ENCODE results near the gene GPA33. TPM values are rescaled to one million over a fixed set of nuclear protein-coding genes. Genes with fewer than 3 reads are reported as not detected.

The GPA33 gene
- total RNA-seq, 1 donor from 2014 or later: 3.9 TPM

DNA sequence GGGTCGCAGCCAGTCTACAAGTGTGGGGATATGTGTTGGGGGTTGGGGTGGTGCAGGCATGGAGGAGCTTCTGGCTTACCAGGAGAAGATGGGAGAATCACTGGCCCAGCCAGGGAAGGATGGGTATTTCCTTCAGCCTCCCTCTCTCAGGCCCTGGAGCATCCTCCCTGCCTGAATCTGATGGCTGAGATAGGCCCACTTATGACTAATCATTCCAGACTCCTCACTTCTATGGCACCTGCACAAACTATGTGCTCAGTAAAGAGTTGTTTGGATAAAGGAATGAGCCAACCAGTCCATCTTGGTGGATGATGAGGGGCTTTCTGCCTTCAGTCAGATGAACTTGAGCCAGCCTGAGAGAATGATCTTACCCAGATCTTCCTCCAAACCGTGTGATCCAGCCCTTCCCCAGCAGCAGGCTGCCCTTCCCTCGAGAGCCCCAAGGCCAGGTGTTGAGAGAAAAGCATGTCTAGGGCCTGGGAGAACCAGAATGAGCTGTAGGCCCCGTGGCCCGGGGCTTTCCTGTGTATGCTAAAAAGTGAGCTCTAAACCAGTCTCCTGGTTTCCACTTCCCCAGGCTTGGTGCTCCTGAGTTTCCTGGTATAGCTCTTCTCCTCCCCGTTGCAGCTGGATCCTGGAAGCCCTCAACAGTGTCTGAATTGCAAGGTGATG, 1.3 kb downstream of the GPA33 start:
- intact Hi-C loops (cut with micrococcal nuclease): no loop called here

DNA sequence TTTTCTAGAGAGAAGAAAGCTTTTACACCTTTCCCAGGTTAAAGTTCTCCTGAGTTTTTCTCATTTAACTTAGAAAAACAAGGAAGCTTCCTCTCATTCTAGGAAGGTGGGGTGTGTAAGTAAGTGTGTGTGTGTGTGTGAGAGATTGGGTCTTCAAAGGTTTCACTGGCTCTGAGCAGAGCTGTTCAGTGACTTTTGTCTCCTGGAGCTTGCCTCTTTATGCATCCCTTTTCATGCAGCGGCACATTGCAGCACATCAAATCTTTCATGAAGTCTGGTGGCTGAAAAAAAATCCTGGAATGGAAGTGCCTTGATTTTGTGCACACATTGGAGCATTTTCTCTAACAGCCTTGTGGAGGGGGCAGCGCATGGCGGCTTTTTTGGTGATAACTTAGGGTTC, 3.4 kb downstream of the GPA33 start:
- intact Hi-C loops (cut with micrococcal nuclease): no loop called here

DNA sequence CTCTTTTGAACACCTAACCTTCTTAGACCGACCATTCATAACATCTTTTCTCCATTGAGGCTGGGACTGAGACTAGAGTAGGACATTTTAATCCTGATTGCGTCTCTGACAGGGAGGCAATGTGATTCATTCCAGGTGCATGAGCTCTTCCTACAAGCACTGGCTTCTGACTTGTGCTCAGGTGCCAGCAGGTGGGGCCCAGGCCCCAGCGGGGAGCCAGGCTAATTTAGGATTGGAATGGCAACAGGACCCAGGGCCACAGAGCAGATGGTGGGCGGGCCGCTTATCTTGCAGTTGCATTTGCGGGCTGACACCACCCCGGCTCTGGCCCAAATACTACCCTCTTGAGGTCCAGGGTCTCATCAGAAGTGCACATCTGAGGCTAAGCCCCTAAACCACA, 4.1 kb downstream of the GPA33 start:
- intact Hi-C loops (cut with micrococcal nuclease): no loop called here

DNA sequence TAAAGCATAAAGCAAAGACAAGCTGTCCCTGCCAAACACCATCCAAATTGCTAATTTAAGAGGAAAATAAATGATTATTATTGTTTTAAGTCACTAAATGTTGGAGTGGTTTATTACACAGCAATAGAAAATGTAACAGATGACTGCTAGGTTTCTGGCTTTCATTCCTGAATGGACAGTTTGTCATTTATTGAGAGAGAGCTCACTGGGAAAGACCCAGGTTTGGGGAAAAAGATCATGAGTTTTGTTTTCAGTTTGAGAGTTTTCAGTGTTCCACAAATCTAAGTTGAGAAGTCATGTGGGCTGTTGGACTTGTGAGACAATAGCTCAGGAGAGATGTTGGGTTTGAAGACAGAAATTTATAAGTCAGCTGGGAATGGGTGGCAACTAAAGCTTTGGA, 5.4 kb downstream of the GPA33 start:
- intact Hi-C loops (cut with micrococcal nuclease): no loop called here

DNA sequence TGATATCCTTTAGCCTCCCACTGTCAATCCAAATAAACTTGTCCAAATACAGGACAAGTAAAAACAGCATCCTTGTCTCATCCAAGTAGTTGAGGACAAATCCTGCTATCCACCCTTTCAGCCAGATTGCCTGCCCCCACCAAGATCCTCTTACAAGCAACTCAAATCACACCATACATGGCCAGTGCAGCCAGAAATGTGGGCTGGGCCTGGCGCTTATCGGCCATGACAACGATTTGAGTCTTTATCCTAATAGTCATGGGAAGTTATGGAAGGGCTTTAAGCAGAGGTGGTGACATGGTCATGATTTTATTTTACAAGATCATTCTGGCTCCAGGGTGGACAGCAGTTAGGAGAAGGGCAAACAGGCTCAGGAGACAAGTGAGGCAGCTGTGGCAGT, 6.3 kb downstream of the GPA33 start:
- intact Hi-C loops (cut with micrococcal nuclease): no loop called here

DNA sequence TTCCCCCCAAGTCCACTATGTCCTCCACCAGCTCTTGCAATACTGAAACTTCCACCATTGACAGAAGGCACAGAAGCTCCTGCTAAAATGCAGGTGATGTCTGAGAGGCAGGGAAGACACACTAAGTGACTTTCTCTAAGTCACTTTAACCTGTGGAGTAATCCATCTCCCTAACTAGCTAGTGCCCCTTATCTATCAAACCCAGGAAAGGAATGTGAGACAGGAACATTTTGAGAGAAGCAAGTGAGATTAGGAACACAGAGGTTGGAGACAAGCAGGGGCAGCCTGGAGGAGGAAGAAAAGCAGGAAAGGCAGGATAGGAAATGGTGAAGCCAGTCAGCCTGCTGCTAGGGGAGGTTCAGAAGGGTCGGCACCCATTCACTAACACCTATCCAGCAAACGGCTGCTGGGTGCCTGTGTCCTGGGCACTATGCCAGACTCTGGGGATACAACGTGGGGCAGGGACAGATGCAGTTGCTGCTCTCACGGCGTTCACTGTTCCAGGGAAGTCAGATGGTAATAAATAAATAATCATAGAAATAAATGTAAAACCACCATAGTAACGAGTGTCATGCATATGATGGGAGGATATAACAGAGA, 7.0 kb downstream of the GPA33 start:
- intact Hi-C loops (cut with micrococcal nuclease): no loop called here

DNA sequence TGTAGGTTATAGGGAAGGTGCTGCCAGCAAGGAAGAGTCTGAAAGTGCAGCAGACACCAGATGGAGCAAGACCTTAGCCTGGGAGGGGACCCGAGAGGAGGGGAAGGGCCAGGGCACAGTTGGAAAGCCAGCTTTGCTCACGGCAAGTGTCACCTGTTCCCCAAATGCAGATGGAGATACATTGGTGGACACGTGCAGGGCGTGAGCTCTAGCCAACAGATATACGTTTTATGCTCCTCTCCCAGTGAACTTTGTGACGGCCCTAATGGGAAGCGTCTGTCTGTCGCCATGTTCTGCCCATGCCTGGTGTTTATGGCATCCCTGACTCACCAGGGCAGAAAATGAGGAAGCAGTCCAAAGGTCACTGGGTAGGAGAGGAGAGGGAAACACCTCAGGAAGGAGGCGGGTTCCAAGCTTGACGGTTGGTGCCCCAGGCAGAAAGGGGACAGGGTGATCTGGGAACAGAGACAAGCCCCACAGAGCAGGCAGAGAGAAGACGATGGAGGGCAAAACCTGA, 7.6 kb downstream of the GPA33 start:
- intact Hi-C loops (cut with micrococcal nuclease): no loop called here

DNA sequence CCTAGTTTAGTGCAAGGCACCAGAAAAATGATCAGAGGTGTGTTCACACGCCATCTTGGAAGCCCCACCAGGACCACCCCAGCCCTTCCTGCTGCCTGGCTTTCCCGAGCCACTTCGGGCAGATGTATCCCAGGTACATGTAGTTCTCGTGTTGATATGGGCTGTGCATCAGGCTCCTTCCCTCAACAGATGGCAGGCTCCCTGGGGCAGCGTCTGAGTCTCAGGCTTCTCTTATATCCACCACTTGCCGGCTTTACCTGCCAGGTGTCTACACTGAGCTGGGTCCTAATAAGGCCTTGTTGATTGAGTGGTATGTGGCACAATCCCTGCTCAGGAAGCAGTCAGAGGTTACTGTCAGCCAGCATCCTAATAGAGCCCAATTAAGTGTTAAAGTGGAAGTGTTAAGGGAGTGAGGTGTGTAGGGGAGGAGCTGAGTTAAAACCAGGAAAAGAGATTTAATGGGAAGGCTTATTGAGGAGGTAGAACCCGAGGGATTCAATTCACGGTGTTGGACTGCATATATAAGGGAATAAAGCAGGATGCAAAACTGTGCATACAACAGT, 8.5 kb downstream of the GPA33 start:
- intact Hi-C loops (cut with micrococcal nuclease): no loop called here

DNA sequence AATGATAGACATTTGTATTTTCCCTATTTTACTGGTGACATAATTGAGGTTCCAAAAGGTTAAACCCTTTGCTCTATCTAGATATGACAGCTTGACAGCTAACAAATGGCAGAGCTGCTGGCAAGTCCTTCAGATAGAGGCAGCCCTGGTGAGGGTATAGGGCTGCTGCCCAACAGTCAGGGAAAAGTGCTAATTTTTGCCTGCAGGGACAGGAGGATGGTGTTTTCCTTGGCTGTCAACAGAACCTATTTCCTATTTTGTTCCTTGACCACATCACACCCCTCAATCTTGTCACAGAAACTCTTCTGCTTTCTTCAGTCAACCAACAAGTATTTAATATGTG, 12.3 kb downstream of the GPA33 start:
- intact Hi-C loops (cut with micrococcal nuclease): no loop called here

DNA sequence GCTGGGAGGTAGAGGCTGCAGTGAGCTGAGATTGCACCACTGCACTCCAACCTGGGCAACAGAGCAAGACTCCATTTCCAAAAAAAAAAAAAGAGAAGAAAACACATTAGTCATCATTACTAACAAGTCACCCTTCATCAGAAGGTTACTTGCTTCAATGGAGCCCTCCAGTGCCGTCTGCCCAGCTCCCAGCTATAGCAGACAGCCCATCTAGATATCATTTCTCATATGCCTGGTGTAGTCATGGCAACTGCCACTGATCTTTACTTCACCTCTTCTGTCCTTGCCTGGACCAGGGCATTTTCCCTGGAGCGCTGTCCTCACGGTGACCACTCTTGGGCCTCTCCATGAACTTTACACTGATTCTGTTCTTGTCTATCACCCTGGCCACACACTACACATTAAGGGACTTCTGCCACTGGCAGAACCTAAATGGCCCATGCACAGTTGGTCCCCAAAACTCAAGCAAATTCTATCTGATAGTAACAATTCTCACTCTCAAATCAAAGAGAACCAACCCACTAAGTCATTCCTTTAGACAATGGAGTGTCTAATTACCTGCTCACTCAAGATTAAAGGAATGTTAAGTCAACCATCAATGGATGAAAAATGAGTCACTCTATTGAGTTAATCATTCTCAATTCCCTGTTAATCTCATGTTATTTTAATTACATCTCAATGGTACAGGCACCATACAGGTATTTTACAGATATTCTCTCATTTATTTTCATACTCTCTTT, 12.9 kb downstream of the GPA33 start:
- intact Hi-C loops (cut with micrococcal nuclease): no loop called here

DNA sequence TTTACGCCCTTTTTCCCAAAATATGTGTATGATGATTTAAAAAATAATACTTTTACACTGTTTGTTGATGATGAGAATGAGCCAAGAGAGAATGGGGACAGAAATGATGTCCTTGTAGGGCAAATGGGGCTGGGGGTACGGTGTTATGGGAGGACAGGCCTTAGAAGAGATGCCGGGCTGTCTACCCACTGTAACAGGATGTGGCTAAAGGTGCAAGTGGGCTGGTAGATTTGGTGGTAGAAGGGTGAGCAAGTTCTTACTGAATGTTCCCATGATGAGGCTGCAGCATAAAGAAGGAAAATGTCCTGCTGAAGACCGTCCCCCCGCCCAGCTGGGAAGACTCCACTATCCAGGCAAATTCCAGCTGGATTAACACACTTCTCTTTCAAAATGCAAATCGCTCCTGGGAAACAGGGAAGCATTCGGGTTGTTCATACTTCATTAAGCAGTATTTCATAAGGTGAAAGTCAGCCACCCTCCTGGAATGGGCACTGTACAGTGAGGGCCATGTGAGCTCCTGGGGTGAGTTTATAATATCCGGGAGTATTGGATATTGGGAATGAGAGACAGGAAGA, 14.0 kb downstream of the GPA33 start:
- intact Hi-C loops (cut with micrococcal nuclease): no loop called here

DNA sequence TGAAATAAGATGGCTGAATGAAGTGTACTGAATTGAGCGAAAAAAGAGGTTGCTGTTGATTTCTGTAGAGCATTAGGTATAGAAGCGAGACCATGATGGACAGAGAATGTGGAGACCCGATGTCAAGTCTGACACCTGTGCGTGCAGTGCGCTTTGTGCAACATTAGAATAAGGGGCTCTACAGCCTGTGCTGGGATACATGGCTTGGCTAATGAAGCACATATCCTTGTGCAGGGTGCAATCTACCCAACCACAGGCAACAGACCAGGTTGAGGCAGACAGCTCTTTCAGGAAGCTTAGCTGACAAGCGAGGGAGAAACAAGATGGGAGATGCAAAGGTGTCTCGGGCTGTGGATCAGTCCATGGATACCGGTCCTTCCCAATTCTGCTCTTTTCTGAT, 18.9 kb downstream of the GPA33 start:
- intact Hi-C loops (cut with micrococcal nuclease): no loop called here

DNA sequence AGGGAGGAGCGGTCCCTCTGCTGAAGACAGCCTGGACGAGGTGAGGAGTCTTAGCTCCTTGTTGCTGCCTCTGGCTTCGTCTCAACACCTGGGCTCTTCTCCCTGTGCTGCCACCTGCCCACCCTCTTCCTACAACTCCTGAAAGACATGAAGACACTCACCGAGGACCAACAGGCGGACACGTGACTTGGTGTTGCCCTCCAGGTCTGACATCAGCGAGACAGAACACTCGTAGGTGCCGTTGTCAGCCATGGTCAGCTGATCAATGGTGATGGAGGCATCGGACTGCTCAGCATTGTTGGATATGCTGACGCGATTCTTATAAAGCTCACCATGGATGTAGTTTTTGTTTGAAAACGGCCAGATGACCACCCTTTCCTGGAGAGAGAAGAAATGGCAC, 21.4 kb downstream of the GPA33 start:
- intact Hi-C loops (cut with micrococcal nuclease): loop anchor here (10.0 kb wide), 1 partner anchor 336 kb away; no protein-coding TSS in a partner anchor

DNA sequence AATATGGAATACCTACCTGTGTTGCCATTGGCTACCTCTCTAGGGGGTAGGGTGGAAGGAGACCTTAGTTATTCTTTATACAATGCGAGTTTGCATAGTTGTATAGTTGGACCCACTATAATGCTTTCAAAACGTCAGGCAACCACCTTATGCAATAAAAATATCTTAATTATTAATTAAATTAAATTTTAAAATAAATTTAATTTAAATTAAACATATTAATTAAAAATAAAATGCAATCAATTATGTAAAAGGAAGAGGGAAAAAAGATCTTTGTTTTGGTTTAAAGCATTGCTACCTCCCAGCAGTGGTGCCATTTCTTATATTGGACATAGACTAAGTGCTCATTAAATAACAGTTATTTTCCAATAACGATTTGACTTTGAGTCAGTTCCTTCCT, 22.3 kb downstream of the GPA33 start:
- intact Hi-C loops (cut with micrococcal nuclease): loop anchor here (2.0 to 10.0 kb wide), 3 partner anchors 201 to 465 kb away; no protein-coding TSS in a partner anchor

DNA sequence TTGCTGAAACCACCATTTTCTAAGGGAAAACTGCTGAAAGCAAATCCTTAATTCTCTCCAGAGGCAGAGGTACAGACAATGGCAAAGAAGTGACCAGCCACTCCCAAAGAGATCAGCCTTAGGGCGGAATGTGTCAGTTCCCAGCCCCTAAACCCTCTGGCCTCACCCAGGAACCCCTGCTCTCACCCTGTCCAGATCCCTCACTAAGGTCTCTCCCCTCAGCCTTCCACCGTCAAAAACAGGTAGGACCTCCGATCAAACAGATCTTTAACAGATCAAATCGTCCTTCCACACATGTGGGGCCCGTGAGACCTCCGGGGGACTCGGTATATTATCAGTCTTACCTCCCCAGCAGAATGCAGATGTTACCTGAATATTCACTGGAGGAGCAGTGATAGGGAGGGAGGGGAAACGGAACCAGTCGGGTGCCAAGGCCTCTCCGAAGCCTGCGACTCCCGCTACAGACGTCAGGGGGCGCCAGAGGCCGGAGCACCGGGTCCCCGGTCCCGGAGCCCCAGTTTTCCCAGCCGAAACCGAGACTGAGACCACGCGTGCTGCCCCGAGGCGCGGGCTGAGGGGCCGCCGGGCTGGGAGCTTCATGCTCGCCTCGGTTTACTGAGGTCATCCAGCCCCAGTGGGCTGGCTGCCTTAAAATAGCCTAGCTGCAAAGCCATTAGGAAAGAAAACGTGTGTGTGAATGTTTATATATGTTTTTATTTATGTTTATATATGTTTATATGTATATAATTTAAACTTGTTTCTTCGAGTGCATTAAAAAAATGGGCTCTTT, 23.6 kb downstream of the GPA33 start:
- intact Hi-C loops (cut with micrococcal nuclease): loop anchor here (1.0 to 10.0 kb wide), 10 partner anchors 58 to 490 kb away; partner anchors contain the start of gene POU2F1

DNA sequence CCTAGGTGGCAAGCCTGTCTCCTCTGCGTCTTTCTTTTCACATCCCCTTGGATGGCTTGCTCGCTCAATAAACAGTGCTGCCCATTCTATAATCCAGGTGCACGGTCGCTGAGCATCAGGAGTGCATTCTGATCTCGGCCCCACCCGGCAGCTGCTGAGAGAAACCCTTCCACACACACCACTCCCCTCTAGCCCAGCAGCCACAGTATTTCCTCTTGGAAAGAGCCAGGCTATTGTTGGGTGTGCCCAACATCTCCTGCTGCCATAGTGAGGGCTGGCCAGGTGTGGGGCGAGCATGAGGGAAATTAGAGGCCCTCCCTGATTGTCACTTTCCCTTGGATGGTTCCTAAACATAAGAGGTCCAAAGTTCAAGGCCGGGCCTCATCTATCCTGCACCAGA, 24.7 kb downstream of the GPA33 start:
- intact Hi-C loops (cut with micrococcal nuclease): loop anchor here (10.0 kb wide), 1 partner anchor 339 kb away; no protein-coding TSS in a partner anchor

DNA sequence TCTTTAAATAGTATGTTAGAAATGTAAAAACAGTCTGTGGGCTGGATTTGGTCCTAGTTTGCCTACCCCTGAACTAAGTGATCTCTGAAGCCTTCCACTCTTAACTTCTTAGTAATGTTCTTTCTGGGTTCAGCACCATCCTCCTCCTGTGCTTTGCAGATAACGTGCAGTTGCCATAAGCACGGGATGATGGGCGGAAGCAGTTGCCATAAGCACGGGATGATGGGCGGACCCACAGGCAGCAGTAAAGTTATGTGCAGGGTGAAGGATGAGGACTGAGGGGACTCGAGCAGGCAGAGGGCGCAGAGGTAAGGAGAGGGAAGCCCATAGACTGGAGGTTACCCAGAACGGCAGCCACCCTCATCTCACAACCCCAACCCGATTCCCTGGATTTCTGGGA, 25.6 kb downstream of the GPA33 start:
- intact Hi-C loops (cut with micrococcal nuclease): loop anchor here (10.0 kb wide), 1 partner anchor 340 kb away; no protein-coding TSS in a partner anchor

DNA sequence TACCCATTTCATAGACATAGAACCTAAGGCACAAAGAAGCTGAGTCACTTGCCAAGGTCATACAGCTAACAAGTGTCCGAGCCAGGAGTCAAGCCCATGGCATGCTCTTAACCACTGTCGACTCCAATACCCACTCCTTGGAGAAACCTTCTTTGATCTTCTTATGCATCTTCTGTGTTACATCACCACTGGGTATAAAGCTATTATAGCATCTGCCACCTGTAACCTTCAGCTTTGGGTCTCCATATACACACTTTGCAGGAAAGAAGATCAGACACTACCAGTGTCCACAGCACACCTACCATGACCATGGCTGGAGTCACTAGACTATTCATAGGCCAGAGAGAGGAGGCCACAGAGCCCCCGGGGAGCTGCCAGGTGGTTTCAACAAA, 29.1 kb downstream of the GPA33 start:
- intact Hi-C loops (cut with micrococcal nuclease): loop anchor here (10.0 kb wide), 1 partner anchor 344 kb away; no protein-coding TSS in a partner anchor

DNA sequence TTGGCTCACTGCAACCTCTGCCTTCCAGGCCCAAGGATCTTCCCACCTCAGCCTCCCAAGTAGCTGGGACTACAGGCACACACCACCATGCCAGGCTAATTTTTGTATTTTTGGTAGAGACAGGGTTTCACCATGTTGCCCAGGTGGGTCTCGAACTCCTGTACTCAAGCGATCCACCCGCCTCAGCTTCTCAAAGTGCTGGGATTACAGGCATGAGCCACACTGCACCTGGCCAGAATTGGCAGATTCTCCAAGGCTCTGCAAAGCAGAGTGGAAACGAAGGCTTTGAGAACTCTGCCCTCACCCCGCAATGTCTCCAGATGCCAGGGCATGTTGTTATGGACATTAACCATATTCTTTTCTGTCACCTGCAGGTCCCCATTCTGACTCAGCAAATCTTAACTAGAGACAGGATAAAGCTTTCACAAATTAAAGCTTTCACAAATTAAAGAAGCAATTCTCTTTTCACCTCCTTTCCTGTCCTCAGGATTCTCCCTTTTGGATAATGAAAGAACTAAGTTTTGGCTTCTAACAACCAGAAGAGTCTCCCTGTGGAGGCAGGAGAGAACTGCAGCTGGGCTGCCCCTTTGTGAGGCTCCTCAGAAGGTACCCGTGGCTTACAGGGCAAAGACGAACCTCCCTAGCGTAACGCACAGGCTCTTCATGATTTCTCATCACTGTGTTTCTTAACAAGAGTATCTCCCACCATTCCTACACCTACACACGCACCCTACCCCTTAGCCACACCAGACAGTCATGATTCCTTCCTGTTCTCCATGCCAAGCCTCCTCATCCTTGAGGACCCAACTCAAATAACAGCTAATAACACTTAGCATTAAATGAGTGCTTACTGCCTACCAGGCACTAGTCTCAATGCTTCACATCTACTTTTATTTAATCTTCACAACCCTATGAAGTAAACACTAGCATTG, 29.8 kb downstream of the GPA33 start:
- intact Hi-C loops (cut with micrococcal nuclease): loop anchor here (10.0 kb wide), 1 partner anchor 344 kb away; no protein-coding TSS in a partner anchor

DNA sequence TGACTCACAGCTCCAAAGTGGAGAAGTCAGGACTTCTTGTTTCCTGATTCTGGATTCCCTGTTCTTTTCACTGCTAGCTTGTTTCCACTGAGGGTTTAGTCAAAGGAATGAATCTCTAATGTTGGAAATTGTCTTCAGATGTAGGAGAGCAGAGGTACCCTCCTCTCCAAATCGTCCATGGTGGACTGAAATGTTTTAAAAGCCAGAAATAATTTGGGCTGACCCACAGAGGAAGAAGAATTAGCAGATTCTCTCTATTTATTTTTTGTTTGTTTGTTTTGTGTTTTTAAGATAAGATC, 30.4 kb downstream of the GPA33 start:
- intact Hi-C loops (cut with micrococcal nuclease): loop anchor here (1.0 to 10.0 kb wide), 12 partner anchors 63 to 1667 kb away; partner anchors contain the start of genes ILDR2, POGK, POU2F1 and TADA1
